Mesenchymal stem cell (in vitro differentiated cells and primary cell): ENCODE measurements around the gene DENND10.
"Not testable (repeated sequence)": the region's sequence is repeated elsewhere in the genome, so short reads cannot be mapped to it uniquely, and the experiment has no call there.

Source experiments
- DNase-seq: peaks from one replicate; pipeline ENCODE4 v3.0.0-alpha.2; 2013
- H2AFZ ChIP-seq: one replicate; pipeline ENCODE4 v1.6.1; 2013; ENCODE audit warnings: low read depth, mild to moderate bottlenecking, control low read depth, inconsistent platforms, low read length, moderate library complexity
- H2AK5ac ChIP-seq: 2 replicates; pipeline ENCODE4 v1.6.1; 2013; ENCODE audit warnings: low read length, moderate library complexity, mild to moderate bottlenecking, inconsistent platforms; ENCODE audit not compliant: severe bottlenecking
- H2BK120ac ChIP-seq: one replicate; pipeline ENCODE4 v1.6.1; 2013; ENCODE audit warnings: low read depth, mild to moderate bottlenecking, inconsistent platforms, low read length, moderate library complexity
- H2BK12ac ChIP-seq, 2 experiments: one replicate each; pipeline ENCODE4 v1.6.1; 2013; ENCODE audit warnings: inconsistent platforms in 2 of 2, low read length in 2 of 2, mild to moderate bottlenecking in 2 of 2, moderate library complexity in 2 of 2, control low read depth in 1 of 2
- H2BK15ac ChIP-seq: one replicate; pipeline ENCODE4 v1.6.1; 2013; ENCODE audit warnings: mild to moderate bottlenecking, low read depth, inconsistent platforms; ENCODE audit not compliant: poor library complexity, severe bottlenecking
- H2BK5ac ChIP-seq: 2 replicates; pipeline ENCODE4 v1.6.1; 2013; ENCODE audit warnings: low read depth, mild to moderate bottlenecking, low read length, control low read depth, inconsistent platforms; ENCODE audit not compliant: poor library complexity, severe bottlenecking
- H3K14ac ChIP-seq, 2 experiments: one replicate each; pipeline ENCODE4 v1.6.1; 2013; ENCODE audit warnings: inconsistent platforms in 2 of 2, low read length in 2 of 2, control low read depth in 1 of 2, mild to moderate bottlenecking in 1 of 2, moderate library complexity in 1 of 2
- H3K18ac ChIP-seq, 2 experiments: one replicate each; pipeline ENCODE4 v1.6.1; 2013; ENCODE audit warnings: inconsistent platforms in 2 of 2, low read length in 2 of 2, control low read depth in 1 of 2, low read depth in 1 of 2, mild to moderate bottlenecking in 1 of 2
- H3K23ac ChIP-seq, 2 experiments: one replicate each; pipeline ENCODE4 v1.6.1; 2013; ENCODE audit warnings: inconsistent platforms in 2 of 2, low read length in 2 of 2, mild to moderate bottlenecking in 2 of 2, moderate library complexity in 2 of 2, control low read depth in 1 of 2
- H3K27ac ChIP-seq: 2 replicates; pipeline ENCODE4 v1.5.1; 2013; ENCODE audit warnings: mild to moderate bottlenecking, moderate library complexity, low read length, control low read depth, inconsistent platforms; ENCODE audit not compliant: poor library complexity, severe bottlenecking
- H3K27me3 ChIP-seq, 2 experiments: 2 replicates each; pipeline versions ENCODE4 v1.6.1 to v1.7.0; 2013; ENCODE audit warnings: low read length in 2 of 2, mild to moderate bottlenecking in 2 of 2, moderate library complexity in 2 of 2, control low read depth in 1 of 2, inconsistent platforms in 1 of 2; ENCODE audit not compliant: control insufficient read depth in 1 of 2, insufficient read depth in 1 of 2
- H3K36me3 ChIP-seq, 2 experiments: 2 replicates each; pipeline versions ENCODE4 v1.6.1 to v1.7.0; 2013; ENCODE audit warnings: low read length in 2 of 2, control low read depth in 1 of 2, inconsistent platforms in 1 of 2, low read depth in 1 of 2, mild to moderate bottlenecking in 1 of 2; ENCODE audit not compliant: insufficient read depth in 2 of 2, control insufficient read depth in 1 of 2
- H3K4ac ChIP-seq, 2 experiments: one replicate each; pipeline ENCODE4 v1.6.1; 2013; ENCODE audit warnings: inconsistent platforms in 2 of 2, low read length in 2 of 2, mild to moderate bottlenecking in 2 of 2, moderate library complexity in 2 of 2, control low read depth in 1 of 2, low read depth in 1 of 2
- H3K4me1 ChIP-seq: 2 replicates; pipeline ENCODE4 v1.6.1; 2013; ENCODE audit warnings: low read depth, low read length, control low read depth; ENCODE audit not compliant: control insufficient read depth, insufficient read depth
- H3K4me2 ChIP-seq: 2 replicates; pipeline ENCODE4 v1.6.1; 2013; ENCODE audit warnings: low read length, mild to moderate bottlenecking, inconsistent platforms; ENCODE audit not compliant: poor library complexity, severe bottlenecking
- H3K4me3 ChIP-seq, 2 experiments: 2 replicates each; pipeline versions ENCODE4 v1.5.1 to v1.7.0; 2013; ENCODE audit warnings: low read length in 2 of 2, mild to moderate bottlenecking in 2 of 2, control low read depth in 1 of 2, low read depth in 1 of 2; ENCODE audit not compliant: insufficient read depth in 1 of 2
- H3K79me1 ChIP-seq: replicated peaks from 2 replicates; pipeline ENCODE4 v1.6.1; 2013; ENCODE audit warnings: mild to moderate bottlenecking, control low read depth, low read length, inconsistent platforms; ENCODE audit not compliant: poor library complexity, severe bottlenecking
- H3K9ac ChIP-seq: 2 replicates; pipeline ENCODE4 v1.7.0; 2013; ENCODE audit warnings: mild to moderate bottlenecking, low read length, moderate library complexity
- H3K9me3 ChIP-seq: 2 replicates; pipeline ENCODE4 v1.7.0; 2013; ENCODE audit warnings: mild to moderate bottlenecking, low read length; ENCODE audit not compliant: control insufficient read depth
- H4K8ac ChIP-seq: one replicate; pipeline ENCODE4 v1.6.1; 2013; ENCODE audit warnings: inconsistent platforms, mild to moderate bottlenecking, low read length, moderate library complexity
- H4K91ac ChIP-seq: one replicate; pipeline ENCODE4 v1.6.1; 2013; ENCODE audit warnings: mild to moderate bottlenecking, low read length, inconsistent platforms
- WGBS: methylation state at CpG from one replicate; pipeline ENCODE4 v1.1.7; 2013; ENCODE audit warnings: mixed read lengths; 5-methylcytosine and 5-hydroxymethylcytosine counted together

Gene DENND10

GRCh38 chr10:119143657-119144056 lies 39.7 kb downstream of the DENND10 start:
- 93% methylated on average over 10 of the region's 10 CpGs for WGBS
- DNase-seq, result no peak
- Histone ChIP-seq H3K18ac (no peak overlapping the region), H3K9me3 (no peaks in the 10 kb centered on the region), H2AK5ac (no peak overlapping the region), H2AFZ (no peak overlapping the region), H3K4me2 (no peak overlapping the region), H3K27me3 (no peaks in the 10 kb centered on the region), H3K27ac (no peak overlapping the region), H4K8ac (no peak overlapping the region), H2BK12ac (no peak overlapping the region), H3K9ac (no peak overlapping the region), H2BK120ac (no peak overlapping the region), H3K23ac (no peak overlapping the region), H4K91ac (no peak overlapping the region), H3K4me3 (no peak overlapping the region), H2BK15ac (no peak overlapping the region), H3K36me3 (peaks cover 32 to 37% of the 10 kb centered on the region in 2 experiments), H2BK5ac (no peak overlapping the region), H3K79me1 (no peaks in the 10 kb centered on the region), H3K14ac (no peak overlapping the region), H3K4ac (no peak overlapping the region), H3K4me1 (no peaks in the 10 kb centered on the region)

GRCh38 chr10:119149157-119149556 lies 45.2 kb downstream of the DENND10 start:
- over 99% methylated on average over 8 of the region's 8 CpGs for WGBS
- no peak overlapping the region for H3K23ac ChIP-seq
- no peak overlapping the region for H2BK12ac ChIP-seq
- no peaks in the 10 kb centered on the region for H3K27me3 ChIP-seq
- no peaks in the 10 kb centered on the region for H3K79me1 ChIP-seq
- no peak overlapping the region for H4K91ac ChIP-seq
- H3K36me3 ChIP-seq, result peaks cover 31 to 45% of the 10 kb centered on the region in 2 experiments
- no peak overlapping the region for H2BK5ac ChIP-seq
- H3K9me3 ChIP-seq, result no peaks in the 10 kb centered on the region
- peaks cover 2% of the 10 kb centered on the region for H3K4me1 ChIP-seq
- no peak overlapping the region for H3K4me2 ChIP-seq
- H2BK120ac ChIP-seq, result no peak overlapping the region
- no peak overlapping the region for H3K9ac ChIP-seq
- H2AFZ ChIP-seq, result no peak overlapping the region
- H3K4ac ChIP-seq, result no peak overlapping the region
- no peak overlapping the region for H3K14ac ChIP-seq
- no peak overlapping the region for H2BK15ac ChIP-seq
- no peak overlapping the region for H2AK5ac ChIP-seq
- H3K18ac ChIP-seq, result no peak overlapping the region
- no peak for DNase-seq
- H3K4me3 ChIP-seq, result no peak overlapping the region
- no peak overlapping the region for H4K8ac ChIP-seq
- H3K27ac ChIP-seq, result no peak overlapping the region

DNA sequence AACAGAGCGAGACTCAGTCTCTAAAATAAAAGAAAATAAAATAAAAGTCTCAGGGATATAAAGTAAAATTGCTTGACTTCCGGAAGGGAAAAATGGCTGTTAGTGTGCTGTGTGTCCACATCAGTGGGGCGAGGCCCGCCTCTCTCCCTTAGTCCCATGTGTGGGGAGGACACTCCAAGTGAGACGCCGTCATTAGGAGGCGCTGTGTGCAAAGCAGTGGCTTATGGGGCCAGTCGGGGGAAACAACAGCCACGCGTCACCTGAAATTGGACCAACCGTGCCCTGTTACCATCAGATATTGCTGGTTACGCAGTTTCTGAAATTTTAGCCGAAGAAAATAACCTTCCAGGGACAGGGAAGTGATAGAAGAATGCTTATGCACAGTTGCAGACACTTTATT lies 45.8 kb downstream of the DENND10 start:
- Histone ChIP-seq H2AFZ (no peak overlapping the region), H3K36me3 (peaks cover 32 to 51% of the 10 kb centered on the region in 2 experiments), H3K18ac (no peak overlapping the region), H2BK5ac (no peak overlapping the region), H2BK12ac (no peak overlapping the region), H4K8ac (no peak overlapping the region), H3K27me3 (no peaks in the 10 kb centered on the region), H3K4me1 (peaks cover 2% of the 10 kb centered on the region), H3K14ac (no peak overlapping the region), H3K9ac (no peak overlapping the region), H3K9me3 (no peaks in the 10 kb centered on the region), H2BK15ac (no peak overlapping the region), H3K4ac (no peak overlapping the region), H3K27ac (no peak overlapping the region), H3K79me1 (no peaks in the 10 kb centered on the region), H3K4me2 (no peak overlapping the region), H2AK5ac (no peak overlapping the region), H4K91ac (no peak overlapping the region), H3K23ac (no peak overlapping the region), H3K4me3 (no peak overlapping the region), H2BK120ac (no peak overlapping the region)
- no peak for DNase-seq
- 91% methylated on average over 12 of the region's 13 CpGs for WGBS

- H3K14ac ChIP-seq, H3K4ac ChIP-seq, H3K79me1 ChIP-seq, H2BK12ac ChIP-seq, H3K27ac ChIP-seq, H2BK15ac ChIP-seq, H3K23ac ChIP-seq, H2AK5ac ChIP-seq, H3K4me2 ChIP-seq, H3K4me3 ChIP-seq, H3K9me3 ChIP-seq, H2BK5ac ChIP-seq, H2AFZ ChIP-seq, H2BK120ac ChIP-seq, H4K8ac ChIP-seq, H3K4me1 ChIP-seq, H3K27me3 ChIP-seq, H3K9ac ChIP-seq, H4K91ac ChIP-seq, H3K18ac ChIP-seq, DNase-seq: not testable (repeated sequence)
- WGBS, result 88% methylated on average over 1 of the region's 6 CpGs
- peaks cover 41 to 58% of the 10 kb centered on the region in 2 experiments for H3K36me3 ChIP-seq
Observed at GRCh38 chr10:119151601-119152000, 47.7 kb downstream of the DENND10 start.
